Fibroblast of pulmonary artery (primary cell): ENCODE results near the gene SNAP25.

Source experiments
- DNase-seq: peaks from one replicate; pipeline ENCODE4 v3.0.0-alpha.2; 2010; ENCODE audit warnings: low read depth
- H3K4me3 ChIP-seq: replicated peaks from 2 replicates; pipeline ENCODE4 v1.5.1; 2011; ENCODE audit warnings: low read depth, mild to moderate bottlenecking, control low read depth, low read length, moderate library complexity
- TF ChIP-seq, protein P1 (sequence below): IDR thresholded peaks from 2 replicates; pipeline ENCODE4 v1.5.1; 2011; ENCODE audit warnings: mild to moderate bottlenecking, control low read depth, low read length, inconsistent platforms; ENCODE audit errors: missing control alignments

The SNAP25 gene

DNA sequence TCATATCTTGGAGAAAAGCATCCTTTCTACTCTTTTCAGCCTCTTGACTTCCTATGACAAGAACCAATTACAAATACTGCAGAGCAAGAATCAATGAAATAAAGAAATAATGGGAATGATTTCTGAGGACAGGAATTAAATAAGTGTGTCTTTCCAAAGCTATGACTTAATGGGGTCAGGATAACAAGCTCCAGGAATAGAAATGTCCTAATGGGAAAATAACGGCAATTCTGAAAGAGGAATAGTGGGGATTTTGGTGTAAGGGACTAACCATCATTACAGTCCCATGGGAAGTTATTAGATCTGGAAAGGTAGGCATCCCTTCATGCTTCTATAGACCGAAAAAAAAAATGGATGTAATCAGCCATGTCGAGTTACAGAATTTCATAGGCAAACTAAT is 28.2 kb upstream of the SNAP25 start:
- no peak overlapping the region for H3K4me3 ChIP-seq
- DNase-seq, result no peak
- TF ChIP-seq, protein P1, sequence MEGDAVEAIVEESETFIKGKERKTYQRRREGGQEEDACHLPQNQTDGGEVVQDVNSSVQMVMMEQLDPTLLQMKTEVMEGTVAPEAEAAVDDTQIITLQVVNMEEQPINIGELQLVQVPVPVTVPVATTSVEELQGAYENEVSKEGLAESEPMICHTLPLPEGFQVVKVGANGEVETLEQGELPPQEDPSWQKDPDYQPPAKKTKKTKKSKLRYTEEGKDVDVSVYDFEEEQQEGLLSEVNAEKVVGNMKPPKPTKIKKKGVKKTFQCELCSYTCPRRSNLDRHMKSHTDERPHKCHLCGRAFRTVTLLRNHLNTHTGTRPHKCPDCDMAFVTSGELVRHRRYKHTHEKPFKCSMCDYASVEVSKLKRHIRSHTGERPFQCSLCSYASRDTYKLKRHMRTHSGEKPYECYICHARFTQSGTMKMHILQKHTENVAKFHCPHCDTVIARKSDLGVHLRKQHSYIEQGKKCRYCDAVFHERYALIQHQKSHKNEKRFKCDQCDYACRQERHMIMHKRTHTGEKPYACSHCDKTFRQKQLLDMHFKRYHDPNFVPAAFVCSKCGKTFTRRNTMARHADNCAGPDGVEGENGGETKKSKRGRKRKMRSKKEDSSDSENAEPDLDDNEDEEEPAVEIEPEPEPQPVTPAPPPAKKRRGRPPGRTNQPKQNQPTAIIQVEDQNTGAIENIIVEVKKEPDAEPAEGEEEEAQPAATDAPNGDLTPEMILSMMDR, result no peak

DNA sequence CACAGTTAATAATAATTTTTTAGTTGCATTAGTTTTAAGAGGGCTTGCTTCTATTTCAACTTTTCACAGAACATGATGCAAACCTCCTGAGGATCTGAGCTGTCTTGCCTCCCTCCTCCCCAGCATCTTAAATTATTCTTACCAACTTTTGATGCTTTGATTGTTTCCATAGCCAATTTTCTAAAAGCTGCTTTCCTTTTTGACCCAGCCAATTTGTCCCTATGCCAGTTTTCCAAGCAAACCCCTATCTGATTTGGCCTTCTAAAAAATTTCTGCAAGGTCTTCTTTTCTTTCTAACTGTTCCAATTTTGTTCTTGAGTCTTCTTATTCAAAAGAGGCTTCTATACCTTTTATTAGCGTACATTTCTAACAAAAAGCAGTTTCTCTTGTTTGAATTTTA is 26.5 kb upstream of the SNAP25 start:
- no peak for DNase-seq
- H3K4me3 ChIP-seq, result no peak overlapping the region
- TF ChIP-seq, protein P1, result no peak

DNA sequence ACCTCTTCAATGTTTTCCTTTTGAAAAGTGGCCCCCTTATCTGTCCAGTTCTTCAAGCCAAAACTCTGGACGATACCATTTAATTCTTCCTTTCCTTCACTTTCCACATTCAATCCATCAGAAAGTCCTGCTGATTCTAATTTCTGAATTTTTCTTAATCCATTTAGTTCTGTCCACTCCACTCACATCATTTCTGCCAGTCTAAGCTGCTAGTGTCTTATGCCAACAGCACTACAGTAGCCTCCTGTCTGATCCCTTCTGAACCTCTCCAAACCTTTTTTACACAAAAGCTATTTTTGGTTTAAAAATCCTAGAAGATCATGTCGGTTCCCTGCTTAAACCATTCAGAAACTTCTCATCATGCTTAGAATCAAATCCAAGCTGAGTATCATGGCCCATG is 24.5 kb upstream of the SNAP25 start:
- H3K4me3 ChIP-seq, result no peak overlapping the region
- TF ChIP-seq, protein P1, result no peak
- DNase-seq, result no peak

DNA sequence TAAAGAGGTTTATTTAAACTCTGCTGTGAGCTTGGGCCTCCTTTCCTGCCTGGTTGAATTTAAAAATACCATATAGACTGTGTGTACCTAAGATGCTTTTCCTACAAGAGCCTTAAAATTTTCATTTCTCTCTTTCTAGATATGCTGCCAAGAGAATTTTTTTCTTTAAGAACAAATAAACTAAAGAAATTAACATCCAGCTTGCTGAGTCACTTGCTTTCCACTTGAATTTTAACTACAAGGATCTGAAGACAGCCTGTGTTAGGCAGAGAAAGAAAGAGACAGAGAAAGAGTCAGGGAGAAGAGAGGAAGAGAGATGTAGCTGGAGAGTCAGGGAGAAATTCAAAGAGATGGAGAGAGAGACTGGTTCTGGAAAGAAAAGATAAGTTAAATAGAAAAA is 18.3 kb upstream of the SNAP25 start:
- TF ChIP-seq, protein P1, result no peak
- DNase-seq, result no peak
- no peak overlapping the region for H3K4me3 ChIP-seq

DNA sequence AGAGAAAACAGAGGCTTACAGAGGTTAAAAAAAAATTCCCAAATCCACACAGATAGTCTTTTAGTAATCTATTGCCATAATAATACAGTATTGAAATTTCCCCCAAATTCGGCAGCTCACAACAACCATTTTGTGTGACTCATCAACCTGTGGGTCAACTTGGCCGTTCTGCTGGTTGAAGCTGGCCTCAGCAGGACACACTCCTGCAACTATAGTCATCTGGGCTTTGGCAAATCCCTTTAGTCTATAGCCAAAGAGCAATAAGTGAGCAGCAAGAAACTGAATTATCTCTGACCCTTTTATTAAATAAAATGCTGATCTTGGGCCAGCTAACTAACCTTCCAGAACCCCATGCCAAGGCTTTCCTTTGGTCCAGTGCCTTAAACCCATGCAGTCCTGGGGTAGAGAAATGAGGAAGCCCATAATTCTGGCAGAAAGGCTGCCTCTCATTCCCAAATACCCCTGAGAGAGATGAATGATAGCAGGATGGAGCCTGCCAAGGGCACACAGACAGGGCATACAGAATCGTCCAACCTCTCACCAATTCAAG is 17.2 kb upstream of the SNAP25 start:
- no peak overlapping the region for H3K4me3 ChIP-seq
- DNase-seq, result no peak
- TF ChIP-seq, protein P1, result no peak

DNA sequence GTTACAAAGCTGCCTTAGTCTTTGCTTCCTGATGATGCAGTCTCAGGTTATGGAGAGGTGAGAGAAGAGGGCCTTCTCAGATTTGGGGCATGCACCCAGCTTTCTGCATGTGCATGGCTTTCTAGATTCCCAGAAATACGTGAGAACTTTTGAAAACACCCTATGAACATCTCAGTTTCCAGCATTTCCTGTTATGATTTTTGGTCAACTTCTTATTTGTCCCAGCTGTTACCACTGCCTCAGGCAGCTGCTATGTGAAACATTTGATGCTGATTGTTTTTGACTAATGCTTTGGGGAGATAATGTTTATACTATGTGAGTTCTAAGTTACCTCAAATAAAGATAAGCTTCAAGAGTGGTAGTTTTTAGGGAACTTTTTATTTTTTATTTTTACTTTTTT is 9.5 kb upstream of the SNAP25 start:
- TF ChIP-seq, protein P1, result no peak
- no peak overlapping the region for H3K4me3 ChIP-seq
- DNase-seq, result no peak

DNA sequence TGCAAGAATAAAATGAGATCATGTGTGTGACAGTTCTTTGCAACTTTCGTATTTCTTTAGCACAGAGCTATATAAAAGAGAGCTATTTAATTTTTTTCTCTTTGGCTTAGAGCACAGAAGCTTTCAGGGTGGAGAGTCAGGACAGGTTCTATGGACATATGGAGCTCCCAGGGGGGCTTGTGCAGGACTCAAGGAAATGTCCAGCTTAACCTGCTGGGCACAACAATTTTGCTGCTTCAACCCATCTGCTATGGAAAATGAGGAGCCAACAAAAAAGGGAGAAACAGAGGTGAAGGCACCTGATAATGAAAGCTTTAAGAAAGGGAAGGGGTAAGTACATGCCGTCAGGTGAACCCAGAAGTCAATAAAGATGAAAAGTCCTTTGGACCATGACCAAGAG is 5.1 kb upstream of the SNAP25 start:
- no peak overlapping the region for H3K4me3 ChIP-seq
- TF ChIP-seq, protein P1, result no peak
- DNase-seq, result no peak
